GM21390 (cell line): ENCODE data around the gene BCS1L.
A peak's percentile ranks its signal among the peaks of the same experiment; 100 is the strongest.

ENCODE experiments used
- ATAC-seq: cut with Tn5 transposase; IDR thresholded peaks from one replicate; pipeline ENCODE4 v1.9.1; 2021; ENCODE audit not compliant: unreplicated experiment

Gene BCS1L

GRCh38 chr2:218659258-218659987, at the start of gene BCS1L, which contains the start of gene ZNF142:
Gene BCS1L, plus strand, starts transcription at chr2:218659683. Its CDS starts 1,305 bp downstream, at chr2:218660988.
Gene ZNF142, minus strand, starts transcription at chr2:218659623. Its CDS starts 3,194 bp downstream, at chr2:218656429.
- ATAC-seq, result peak; percentile 97

- ATAC-seq, result no peak
These were observed 43.6 kb upstream of the BCS1L start for GRCh38 chr2:218615868-218616315.

- ATAC-seq, result no peak
These were observed 41.2 kb upstream of the BCS1L start for GRCh38 chr2:218618102-218618860.

GRCh38 chr2:218621007-218621406, 38.5 kb upstream of the BCS1L start:
- ATAC-seq, result no peak

- ATAC-seq, result no peak
These were observed 36.7 kb upstream of the BCS1L start for GRCh38 chr2:218622606-218623365.

GRCh38 chr2:218623366-218623705, 36.1 kb upstream of the BCS1L start:
- ATAC-seq, result no peak

- no peak for ATAC-seq
These were observed 33.1 kb upstream of the BCS1L start for GRCh38 chr2:218626369-218626768.

- ATAC-seq, result no peak
These were observed 31.5 kb upstream of the BCS1L start for GRCh38 chr2:218627939-218628338.

GRCh38 chr2:218631837-218632236, 27.6 kb upstream of the BCS1L start:
- ATAC-seq, result no peak

GRCh38 chr2:218635719-218636118, 23.8 kb upstream of the BCS1L start:
- no peak for ATAC-seq

GRCh38 chr2:218638372-218638771, 21.1 kb upstream of the BCS1L start:
- ATAC-seq, result no peak

- no peak for ATAC-seq
These were observed 17.3 kb upstream of the BCS1L start for GRCh38 chr2:218642121-218642656.

- ATAC-seq, result no peak
These were observed 16.7 kb upstream of the BCS1L start for GRCh38 chr2:218642786-218643185.

- ATAC-seq, result no peak
These were observed 15.7 kb upstream of the BCS1L start for GRCh38 chr2:218643751-218644310.

GRCh38 chr2:218644721-218645120, 14.8 kb upstream of the BCS1L start:
- no peak for ATAC-seq

GRCh38 chr2:218645126-218645525, 14.4 kb upstream of the BCS1L start:
- no peak for ATAC-seq

- ATAC-seq, result no peak
These were observed 11.2 kb upstream of the BCS1L start for GRCh38 chr2:218648088-218648786.

GRCh38 chr2:218648787-218649100, 10.7 kb upstream of the BCS1L start:
- ATAC-seq, result no peak

GRCh38 chr2:218655751-218656150, 3.7 kb upstream of the BCS1L start:
- no peak for ATAC-seq

- ATAC-seq, result peak; percentile 37
These were observed 719 bp upstream of the BCS1L start for GRCh38 chr2:218658671-218659257.
